ENCODE measurements around the gene TXNRD2.
A peak's percentile ranks its signal among the peaks of the same experiment; 100 is the strongest.
"Not testable (repeated sequence)": the region's sequence is repeated elsewhere in the genome, so short reads cannot be mapped to it uniquely, and the experiment has no call there.

The TXNRD2 gene

DNA sequence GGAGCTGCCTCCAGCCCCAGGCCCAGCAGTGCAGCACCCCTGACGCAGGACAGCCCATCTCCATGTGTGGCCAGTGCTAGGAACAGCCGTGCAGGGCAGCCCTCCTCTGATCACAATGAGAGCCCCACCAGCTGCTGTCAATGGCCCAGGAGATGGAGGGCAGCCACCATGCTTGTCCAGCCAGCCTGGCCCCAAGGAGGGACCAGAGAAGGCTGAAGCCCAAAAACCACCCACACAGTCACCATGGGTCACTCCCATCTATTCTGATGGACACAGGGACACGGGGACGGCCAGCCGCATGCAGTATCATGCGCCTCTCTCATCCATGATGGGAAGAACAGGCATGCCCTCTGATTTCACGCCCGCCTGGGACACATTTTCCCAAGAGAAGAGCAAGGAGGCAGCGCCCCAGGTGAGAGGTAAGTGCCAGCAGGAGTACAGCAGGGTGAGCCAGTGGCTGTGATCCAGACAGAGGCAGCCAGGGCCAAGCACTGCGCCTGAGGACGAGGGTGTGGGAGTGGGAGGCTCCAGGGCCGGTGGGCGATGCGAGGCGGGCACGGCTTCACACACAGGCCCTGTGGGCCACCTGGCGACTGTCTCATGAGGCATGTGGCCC is 53.4 kb downstream of the TXNRD2 start:
- no peak for DNase-seq (ENCODE audit: low read depth)

DNA sequence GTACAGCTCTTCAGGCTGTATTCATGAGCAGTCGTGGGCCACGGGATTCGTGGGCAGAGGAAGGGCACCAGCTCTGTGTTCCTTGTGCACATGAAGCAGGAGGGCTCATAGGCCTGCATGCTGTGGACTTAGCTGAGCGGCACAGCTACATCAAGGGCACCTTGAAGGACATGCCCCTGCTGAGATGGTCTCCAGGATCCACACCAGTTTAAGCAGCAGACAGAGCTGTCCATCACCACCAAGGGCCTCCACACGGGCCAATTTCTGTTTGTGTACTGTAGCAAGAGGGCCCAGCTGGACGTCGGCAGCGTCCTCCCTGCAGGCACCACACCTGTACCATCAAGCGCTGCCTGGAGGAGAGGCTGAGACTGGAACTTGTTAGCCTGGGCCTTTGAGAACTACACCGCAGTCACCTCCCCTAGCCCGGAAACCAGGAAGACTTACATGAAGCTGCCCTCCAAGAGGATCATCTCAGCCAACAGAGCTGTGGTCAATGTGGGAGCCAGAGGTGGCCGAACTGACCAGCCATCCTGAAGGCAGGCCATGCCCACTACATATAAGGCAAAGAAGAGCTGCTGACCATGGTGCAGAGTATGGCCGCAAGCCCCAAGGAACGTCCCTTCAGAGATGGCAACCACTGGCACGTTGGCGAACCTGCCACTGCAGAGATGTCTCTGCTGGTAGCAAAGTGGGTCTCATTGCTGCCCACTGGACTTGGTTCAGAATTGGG is 54.2 kb downstream of the TXNRD2 start:
- DNase-seq (ENCODE audit: low read depth), result no peak

DNA sequence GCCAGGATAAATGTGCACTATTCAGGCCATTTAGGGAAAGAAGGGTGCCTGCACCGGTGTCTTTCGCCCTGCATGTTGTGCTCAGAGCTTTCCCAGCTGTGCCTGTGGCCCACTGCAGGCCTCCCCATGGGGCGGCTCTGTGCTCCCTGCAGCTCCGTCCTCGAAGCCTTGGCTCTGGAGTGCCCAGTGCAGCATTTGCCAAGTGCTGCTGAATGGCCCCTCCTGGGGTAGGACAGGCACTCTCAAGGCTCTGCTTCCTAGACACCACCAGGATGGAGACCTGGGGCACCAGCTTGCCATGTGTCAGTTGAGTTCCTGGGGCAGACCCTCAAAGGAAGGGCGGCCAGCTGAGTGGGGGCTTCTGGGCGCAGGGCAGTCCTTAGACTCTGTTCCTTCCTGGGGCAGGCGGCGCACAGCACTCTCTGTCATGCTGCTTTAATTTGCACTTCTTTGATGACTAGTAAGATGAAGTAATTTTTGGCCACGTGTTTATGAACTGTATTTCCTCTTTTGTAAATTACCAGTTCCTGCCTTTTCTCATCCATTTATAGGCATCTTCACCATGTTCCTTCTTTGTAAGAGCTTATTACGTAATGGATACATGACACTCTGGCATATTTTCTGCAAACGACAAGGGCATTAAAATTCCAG is 54.9 kb downstream of the TXNRD2 start:
- DNase-seq (ENCODE audit: low read depth), result peak; percentile 37

DNA sequence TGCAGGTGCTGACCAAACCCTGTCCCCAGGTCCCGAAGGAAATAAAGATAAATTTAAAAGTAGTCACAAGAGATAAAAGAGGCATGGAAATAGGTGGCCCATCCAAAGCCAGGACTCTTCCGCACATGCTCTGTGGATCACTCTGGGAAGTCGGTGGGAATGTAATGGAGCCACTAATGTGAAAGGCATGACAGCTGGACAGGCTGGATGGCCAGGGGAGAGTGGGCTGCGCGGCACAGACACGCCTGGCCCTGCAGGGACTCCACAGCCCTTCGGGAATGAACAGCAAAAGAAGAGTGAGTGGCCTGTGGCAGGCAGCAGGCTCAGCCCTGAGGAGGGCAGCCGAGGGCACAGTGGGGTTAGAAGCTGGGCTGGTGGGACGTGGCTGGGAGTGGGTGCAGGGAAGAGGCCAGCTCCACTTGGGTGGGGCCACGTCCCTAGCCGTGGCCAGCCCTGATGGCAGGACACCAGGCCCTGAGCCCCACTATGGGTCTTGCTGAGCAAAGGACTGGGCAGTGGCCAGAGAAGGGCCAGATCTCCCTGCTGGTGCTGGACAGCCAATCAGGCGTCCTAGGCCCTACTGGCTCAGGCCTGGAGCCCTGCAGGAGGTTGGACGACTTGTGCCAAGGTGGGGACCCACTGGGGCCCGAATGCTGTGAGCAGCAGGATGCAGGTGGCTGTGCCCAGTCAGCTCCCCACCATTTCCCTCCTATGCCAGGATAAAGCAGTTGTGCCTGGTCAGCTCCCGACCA is 55.6 kb downstream of the TXNRD2 start:
- no peak for DNase-seq (ENCODE audit: low read depth)

DNA sequence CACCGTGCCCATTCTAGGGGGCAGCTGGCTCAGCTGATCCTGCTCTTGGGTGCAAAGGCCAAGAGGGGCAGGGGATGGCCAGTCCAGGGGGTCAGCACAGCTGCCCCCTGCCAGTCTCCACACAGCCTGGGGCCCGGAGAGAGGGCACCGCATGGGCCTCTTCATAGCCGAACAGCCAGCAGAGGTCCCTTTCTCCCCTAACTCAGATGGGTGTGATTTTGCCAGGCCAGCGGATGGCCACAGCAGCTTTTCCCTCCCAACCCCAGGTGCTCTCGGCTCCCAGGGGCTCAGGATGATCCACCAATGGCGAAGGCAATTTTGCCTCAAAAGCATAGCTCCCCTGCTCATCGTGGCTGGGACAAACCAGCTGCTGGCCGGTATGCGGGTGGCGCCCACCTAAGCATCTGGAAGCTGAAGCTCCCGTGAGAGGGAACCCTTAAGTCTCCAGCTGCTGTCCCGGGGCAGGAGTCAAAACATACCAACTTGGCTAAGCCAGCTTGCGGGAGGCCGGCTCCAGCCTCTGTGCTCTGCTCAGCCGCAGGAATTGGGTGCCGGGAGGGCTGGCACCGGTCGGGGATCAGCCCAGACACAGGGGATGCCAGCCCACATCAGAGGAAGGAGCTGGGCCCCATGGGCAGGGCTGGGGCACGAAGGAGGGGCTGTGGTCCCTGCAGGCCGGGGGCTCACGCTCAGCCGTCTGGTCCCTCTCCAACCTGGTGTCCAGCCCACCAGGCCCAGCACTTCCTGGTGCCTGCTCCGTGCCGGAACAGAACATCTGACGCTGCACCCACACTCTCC is 56.5 kb downstream of the TXNRD2 start:
- no peak for DNase-seq (ENCODE audit: low read depth)

DNA sequence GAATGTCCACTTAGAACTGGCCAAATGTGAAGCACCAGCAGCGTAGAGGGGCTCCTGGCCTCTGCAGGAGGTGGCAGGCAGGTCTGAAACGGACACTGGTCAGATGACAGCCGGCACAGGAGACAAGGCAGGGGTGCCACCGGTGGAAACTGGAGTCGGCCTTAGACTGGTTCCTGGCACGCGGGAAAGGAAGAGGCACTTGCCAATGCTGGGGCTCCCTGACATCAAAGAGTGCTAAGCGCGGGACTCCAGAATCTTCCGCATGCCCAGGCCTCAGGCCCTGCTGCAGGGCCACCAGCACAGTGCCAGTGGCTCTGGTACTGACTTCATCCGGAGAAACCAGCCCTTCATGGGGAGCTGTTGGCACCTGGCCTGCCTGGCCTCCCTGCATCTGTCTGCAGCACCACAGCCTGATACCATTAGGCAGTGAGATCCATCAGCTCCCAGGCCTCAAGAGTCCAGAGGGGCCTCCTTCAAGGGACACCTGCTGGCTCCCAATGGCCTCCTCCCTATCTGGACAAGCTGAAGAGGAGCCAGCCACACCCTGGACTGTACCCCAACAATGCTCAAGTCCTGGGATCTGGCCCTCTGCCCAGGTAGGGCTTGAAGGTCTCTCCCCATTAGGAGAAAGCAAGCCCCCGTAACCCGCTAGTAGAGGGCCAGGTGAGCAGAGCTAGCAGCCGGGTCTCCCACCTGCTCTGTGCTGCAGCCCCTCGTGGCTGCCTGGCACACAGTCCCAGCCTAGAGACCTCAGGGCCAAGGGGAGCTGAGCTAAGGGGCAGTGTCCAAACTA is 57.3 kb downstream of the TXNRD2 start:
- no peak for DNase-seq (ENCODE audit: low read depth)

DNA sequence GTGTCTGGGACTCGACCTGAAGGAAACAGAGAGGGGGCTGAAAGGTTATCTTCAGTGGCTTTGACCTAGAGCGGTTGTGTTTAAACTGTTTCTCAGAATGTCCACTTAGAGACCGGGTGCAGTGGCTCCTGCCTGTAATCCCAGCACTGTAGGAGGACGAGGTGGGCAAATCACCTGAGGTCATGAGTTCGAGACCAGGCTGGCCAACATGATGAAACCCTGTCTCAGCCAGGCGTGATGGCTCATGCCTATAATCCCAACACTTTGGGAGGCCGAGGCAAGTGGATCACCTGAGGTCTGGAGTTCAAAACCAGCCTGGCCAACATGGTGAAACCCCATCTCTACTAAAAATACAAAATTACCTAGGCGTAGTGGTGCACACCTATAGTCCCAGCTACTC is 58.2 kb downstream of the TXNRD2 start:
- DNase-seq (ENCODE audit: low read depth), result not testable (repeated sequence)

DNA sequence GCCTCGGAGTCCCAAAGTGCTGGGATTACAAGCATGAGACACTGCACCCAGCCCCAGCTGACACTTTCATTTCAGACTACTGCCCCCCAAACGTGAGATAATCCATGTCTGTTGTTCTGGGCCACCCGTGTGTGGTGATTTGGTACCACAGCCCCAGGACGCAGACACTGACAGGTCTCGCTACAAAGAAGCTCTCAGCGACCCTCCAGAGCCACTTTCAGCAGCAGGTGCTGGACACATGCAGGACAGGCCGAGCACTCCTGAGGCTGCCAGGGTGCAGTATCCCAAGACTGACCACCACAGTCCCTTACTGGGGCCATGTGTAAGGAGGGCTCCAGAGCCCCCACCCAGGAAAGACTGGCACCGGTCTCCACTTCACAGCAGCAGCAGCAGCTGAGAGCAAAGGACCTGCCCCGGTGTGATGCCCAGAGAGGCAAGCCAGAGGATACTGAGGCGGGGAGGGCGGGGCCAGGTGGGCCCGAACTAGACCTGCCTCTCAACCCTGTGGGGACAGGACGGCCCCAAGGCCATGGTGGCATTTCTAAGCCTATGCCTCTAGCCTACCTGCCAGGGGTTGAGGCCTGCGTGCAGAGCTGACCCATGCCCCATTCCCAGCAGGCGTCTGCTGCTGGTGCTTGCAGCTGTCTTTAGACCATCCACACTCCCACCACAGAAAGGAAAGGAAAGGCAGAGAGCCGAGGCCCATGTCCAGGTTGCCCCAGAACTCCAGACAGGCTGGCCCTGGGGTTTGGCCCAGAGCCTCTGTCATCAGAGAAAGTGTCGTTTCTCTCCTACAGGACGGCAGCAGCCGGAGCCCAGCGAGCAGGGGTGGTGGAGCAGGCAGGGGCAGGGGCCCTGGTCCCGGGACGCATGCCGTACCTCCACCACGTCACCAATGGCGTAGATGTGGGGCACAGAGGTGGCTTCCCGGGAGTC is 58.9 kb downstream of the TXNRD2 start:
- DNase-seq (ENCODE audit: low read depth), result no peak

DNA sequence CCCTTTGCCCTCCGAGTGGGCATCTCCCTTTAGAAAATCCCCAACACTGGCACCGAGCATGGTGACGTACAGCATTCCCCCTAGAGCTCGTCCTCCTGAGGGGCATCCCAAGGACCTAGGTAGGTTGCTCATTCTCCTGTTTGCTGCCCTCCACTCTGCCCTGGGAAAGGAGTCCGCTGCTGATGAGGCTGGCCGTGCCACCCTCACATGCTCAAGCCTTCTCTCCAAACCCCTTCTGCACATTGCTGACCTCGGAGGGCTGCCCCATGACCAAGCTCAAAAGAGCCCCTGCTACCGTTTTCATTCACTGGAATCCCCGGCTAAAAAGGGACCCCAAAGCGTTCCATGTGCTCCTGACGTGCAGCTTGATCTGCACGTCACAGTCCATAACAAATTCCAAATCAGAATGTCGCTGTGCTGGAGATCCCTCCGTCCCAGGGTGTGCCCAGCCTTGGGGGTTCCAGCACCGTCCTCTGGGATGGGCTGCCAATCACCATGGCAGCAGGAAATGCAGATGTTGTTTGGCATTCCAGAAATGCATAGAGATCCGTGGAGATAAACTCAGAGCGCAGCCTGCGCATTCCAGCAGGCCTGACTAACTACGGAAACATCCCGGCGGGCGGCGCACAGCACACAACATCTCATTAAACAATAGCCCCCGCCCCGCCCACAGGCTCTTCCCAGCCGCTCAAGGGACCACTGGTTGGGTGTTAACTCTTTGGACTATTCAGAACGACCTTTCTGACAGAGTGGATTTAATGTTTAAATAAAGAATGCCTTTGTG is 60.6 kb downstream of the TXNRD2 start:
- peak; percentile 86 for DNase-seq (ENCODE audit: low read depth)

DNA sequence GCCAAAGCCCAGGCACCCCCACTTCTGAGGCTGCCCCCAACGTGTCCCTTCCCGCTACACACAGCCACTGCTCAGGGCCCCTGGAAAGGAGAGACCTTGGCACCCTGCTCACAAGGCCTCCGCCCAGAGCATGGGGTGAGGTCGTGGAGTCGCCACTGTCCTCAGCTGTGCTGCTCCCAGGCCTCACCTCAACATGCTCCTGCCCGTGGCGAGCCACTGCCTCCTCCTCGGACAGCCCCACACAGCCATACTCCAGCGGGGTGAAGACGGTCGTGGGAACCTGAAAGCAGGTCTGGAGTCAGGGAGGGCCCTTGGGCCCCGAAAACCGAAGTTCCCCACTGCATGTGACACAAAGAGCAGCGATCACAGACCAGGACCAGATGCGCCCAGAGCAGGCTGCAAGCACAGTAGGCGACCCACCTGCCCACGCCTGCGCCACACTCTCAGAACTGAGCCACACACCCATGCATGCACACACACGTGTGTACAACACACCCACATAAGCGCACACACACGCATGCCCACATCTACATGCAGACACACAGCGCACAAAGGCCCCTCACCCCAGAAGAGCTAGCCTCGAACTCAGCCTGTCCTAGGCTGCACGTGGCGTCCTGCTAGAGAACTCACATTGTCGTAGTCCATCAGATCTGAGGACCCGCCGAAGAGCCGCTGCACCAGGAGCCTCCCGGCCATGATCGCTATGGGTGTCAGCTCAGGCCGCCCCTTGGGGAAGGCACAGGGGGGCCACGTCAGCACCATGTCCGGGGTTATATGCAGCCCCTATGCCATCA is 61.4 kb downstream of the TXNRD2 start:
- DNase-seq (ENCODE audit: low read depth), result no peak

DNA sequence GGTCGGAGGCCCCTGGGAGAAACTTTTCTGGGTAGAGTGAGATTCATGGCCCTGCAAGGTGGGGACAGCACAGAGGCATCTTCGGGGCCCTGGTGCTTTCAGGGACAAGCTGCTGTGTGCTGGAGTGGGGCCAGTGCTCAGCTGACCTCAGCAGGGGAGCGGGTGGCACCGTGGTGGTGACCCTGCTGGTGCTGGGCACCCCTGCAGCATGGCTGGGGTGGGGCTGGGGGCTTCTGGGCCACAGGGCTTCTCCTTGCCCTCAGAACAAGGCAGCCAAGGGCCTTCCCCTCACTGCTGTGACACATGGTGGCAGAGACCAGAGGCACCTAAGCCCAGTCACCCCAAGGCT is 62.0 kb downstream of the TXNRD2 start:
- DNase-seq (ENCODE audit: low read depth), result no peak

DNA sequence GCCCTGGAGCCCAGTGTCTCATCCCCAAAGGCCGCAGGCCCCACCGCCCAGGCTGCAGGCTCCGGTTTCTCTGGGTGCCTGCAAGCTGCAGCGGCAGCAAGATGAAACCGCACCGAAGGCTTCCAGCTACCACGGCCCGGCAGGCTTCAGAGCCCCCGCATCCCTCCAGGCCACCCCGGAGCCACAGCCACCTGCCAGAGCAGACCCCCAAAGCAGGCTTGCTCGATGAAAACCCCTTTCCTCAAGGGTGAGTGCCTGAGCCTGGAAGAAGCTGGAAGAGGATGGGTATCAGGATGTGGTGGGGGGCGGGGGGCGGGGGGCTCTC is 62.4 kb downstream of the TXNRD2 start:
- DNase-seq (ENCODE audit: low read depth), result no peak

DNA sequence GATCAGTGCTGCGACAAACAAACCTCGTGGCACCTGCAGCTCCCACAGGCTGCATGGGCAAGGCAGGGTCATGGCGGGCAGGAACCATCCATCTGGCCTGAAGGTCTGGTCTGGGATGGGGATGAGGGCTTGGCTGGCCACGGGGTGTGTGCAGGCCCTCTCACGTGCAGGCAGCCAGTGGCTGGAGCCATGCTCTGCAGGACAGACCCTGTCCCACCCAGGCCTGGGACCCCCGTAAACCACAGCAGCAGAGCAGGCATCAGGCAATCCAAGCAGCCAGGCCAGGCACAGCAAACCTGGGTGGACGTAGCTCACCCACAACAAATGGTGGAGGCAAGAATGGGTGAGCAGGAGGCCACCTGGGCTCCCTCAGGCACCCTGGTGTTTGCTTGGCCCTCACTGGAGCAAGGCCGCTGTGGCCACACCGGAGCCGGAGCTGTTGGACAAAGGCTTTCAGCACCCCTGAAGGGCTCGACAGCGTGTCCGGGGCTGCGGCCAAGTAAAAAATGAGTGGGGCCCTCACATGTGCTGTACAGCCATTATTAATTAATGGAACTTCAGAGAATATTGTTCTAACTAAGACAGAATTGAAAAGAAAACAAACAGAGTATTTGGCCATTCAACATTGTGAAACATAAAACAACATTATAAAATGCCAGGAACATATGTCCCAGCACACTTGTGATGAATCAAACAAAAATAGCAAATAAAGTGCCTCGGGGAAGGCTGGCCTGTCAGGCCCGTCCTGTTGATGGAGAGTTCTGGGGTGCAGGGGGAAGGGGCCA is 63.0 kb downstream of the TXNRD2 start:
- DNase-seq (ENCODE audit: low read depth), result no peak

DNA sequence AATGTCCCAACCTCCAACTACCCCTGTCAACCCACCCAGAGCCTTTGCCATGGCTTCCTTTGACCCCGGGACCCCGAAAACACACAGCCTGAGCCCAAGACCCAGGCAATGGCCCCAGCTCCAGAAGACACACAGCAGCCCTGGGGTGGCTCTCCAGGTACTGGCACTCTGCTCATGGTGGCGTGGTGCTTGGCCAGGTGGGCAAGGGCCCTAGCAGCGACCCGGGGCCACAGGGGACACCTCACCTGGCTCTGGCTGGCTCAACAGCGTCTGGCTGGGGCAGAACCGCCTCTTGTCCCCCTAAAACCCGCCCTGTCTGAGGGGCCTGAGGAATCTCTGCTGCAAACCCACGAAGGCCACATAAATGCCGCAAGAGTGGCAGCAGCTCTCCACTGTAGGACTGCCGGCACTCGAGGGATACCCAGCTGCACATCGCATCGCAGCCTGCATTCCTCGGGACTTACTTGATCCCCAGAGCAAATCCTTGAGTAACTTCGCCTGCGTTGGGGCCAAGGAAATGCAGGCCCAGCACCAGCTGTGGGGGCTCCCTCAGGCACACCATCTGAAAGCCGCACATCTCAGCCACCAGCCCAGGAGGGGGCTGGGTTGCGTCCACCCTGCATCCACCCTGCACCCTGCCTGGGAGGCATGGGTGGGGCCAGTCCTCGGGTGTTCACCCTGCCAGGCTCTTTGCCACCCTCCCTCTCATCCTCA is 63.8 kb downstream of the TXNRD2 start:
- no peak for DNase-seq (ENCODE audit: low read depth)

DNA sequence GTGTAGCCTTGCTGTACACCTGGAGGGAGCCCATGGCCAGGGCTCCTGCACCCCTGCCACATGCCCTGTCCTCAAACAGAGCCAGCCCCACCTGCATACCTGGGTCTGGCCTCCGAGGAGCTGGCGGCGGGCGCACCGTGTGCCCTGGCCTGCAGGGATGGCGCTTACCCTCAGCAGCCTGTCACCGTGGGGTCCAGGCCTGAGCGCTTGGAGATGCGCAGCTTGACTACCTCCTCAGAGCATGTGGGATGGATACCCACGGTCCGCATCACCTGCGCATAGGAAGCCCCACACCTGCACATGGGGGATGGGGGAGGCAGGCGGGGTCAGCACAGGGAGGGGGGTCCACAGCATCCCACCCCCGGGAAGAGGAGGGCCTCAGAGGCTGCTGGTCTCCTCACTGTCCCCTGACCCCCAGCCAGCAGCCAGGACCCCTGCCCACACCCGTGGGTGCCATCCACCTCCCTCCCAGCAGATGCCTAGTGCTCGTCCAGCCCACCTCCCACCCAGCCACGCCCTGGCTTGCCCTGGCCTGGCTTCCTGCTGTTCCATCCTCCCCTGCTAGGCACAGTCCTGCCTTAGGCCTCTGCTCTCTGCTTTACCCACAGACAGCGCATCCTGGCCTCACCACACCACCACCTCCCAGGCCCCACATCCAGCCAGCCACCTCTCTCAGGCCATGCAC is 64.5 kb downstream of the TXNRD2 start:
- DNase-seq (ENCODE audit: low read depth), result no peak

DNA sequence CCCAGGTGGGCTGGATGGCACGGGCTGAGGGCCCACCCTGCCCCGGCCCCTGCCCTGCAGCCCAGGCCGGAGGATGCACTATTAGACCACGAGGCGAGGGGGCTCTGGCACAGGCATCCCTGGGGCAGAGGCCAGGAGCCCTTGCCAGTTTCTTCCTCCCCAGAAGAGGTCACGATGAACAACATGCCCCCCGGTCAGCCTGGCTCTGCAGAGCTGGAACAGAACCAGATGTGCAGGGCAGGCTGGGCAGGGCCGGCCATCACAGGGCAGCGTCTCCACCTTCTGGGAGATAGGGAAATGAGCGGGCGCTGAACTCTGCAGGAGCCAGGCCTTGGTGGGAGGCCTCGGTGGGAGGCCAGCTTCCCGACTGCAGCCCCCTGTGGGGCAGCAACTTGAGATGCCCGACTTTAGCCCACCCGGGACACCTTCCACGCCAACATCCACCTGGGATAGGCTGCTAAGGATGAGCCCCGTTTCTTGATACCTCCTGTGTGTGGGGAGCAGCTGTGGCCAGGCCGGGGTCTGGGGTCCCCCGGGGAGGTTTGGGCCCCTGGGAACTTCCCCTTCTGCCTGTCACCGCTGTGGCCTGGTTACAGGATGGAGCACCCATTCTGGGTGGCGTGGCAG is 65.2 kb downstream of the TXNRD2 start:
- DNase-seq (ENCODE audit: low read depth), result no peak
